ENCODE data around the gene SOWAHD. TPM values are rescaled to one million over a fixed set of nuclear protein-coding genes. Genes with fewer than 3 reads are reported as not detected.
"Not testable (repeated sequence)": the region's sequence is repeated elsewhere in the genome, so short reads cannot be mapped to it uniquely, and the experiment has no call there.

SOWAHD gene
- total RNA-seq, 4 donors from 2014 or later = 0.64 TPM; not detected in 3

GRCh38 chrX:119802546-119802945 lies 44.2 kb downstream of the SOWAHD start:
- DNase-seq (ENCODE audit: low spot score in 2 of 2) = no peak
- 92% methylated on average over 8 of the region's 8 CpGs for WGBS
- H3K27ac ChIP-seq = no peak overlapping the region
- no peak overlapping the region for H3K4me3 ChIP-seq
- H3K27me3 ChIP-seq = no peaks in the 10 kb centered on the region
- H3K36me3 ChIP-seq = no peaks in the 10 kb centered on the region
- H3K4me1 ChIP-seq = no peaks in the 10 kb centered on the region
- no peaks in the 10 kb centered on the region for H3K9me3 ChIP-seq
- TF ChIP-seq POLR2A (IDR thresholded peaks at IDR 0.05) (no peak), CTCF (IDR thresholded peaks at IDR 0.05) (no peak), POLR2AphosphoS5 (IDR thresholded peaks at IDR 0.05) (no peak), EP300 (IDR thresholded peaks at IDR 0.05) (no peak)

GRCh38 chrX:119808461-119808860 lies 50.1 kb downstream of the SOWAHD start:
- not testable (repeated sequence) for H3K9me3 ChIP-seq
- 79% methylated on average over 2 of the region's 4 CpGs for WGBS

GRCh38 chrX:119809185-119809666 lies 50.8 kb downstream of the SOWAHD start:
- H3K27me3 ChIP-seq = no peaks in the 10 kb centered on the region
- no peak for DNase-seq (ENCODE audit: low spot score in 2 of 2)
- WGBS = 53% methylated on average over 1 of the region's 1 CpG
- no peak for TF ChIP-seq EP300 (IDR thresholded peaks at IDR 0.05)
- no peak for TF ChIP-seq CTCF (IDR thresholded peaks at IDR 0.05)
- TF ChIP-seq POLR2AphosphoS5 (IDR thresholded peaks at IDR 0.05) = no peak
- TF ChIP-seq POLR2A (IDR thresholded peaks at IDR 0.05) = no peak
- H3K4me1 ChIP-seq = no peaks in the 10 kb centered on the region
- no peak overlapping the region for H3K27ac ChIP-seq
- H3K36me3 ChIP-seq = no peaks in the 10 kb centered on the region
- no peaks in the 10 kb centered on the region for H3K9me3 ChIP-seq
- no peak overlapping the region for H3K4me3 ChIP-seq

More at GRCh38 chrX:119808461-119808860, 50.1 kb downstream of the SOWAHD start:
- not testable (repeated sequence) for H3K36me3 ChIP-seq; H3K4me3 ChIP-seq; H3K27ac ChIP-seq; DNase-seq (ENCODE audit: low spot score in 2 of 2); H3K4me1 ChIP-seq; H3K27me3 ChIP-seq

Other genes with a start within 250 kb of the SOWAHD start
- gene STEEP1, start 193.2 kb upstream of the SOWAHD start, total RNA-seq = 10 to 100 TPM; 26.6 to 45.6 (median 33.6) TPM
- 10 to 100 TPM; 22.1 to 32.7 (median 28.8) TPM for gene UBE2A, start 184.0 kb upstream of the SOWAHD start, total RNA-seq
- 10 to 100 TPM in 3 of 4 donors, 1 to 10 TPM in 1; 9.7 to 13.6 (median 11.9) TPM for gene NKRF, start 152.2 kb upstream of the SOWAHD start, total RNA-seq
- 10 to 100 TPM; 10.1 to 14.1 (median 10.9) TPM for gene SEPTIN6, start 65.4 kb upstream of the SOWAHD start, total RNA-seq
- 1,000 to 10,000 TPM; 1,738 to 4,612 (median 3,853) TPM for gene RPL39, start 33.0 kb downstream of the SOWAHD start, total RNA-seq
- gene UPF3B, start 94.4 kb downstream of the SOWAHD start, total RNA-seq = 1 to 10 TPM; 2.7 to 6.6 (median 5.5) TPM
- 10 to 100 TPM; 13.9 to 22.2 (median 18.6) TPM for gene RNF113A, start 113.1 kb downstream of the SOWAHD start, total RNA-seq
- gene NDUFA1, start 113.2 kb downstream of the SOWAHD start, total RNA-seq = 10 to 100 TPM; 28.7 to 52.9 (median 48.0) TPM
- not detected for gene AKAP14, start 137.3 kb downstream of the SOWAHD start, total RNA-seq
- gene NKAP, start 185.2 kb downstream of the SOWAHD start, total RNA-seq = 10 to 100 TPM in 1 of 4 donors, 1 to 10 TPM in 3; 4.0 to 11.7 (median 6.5) TPM